Hepatocyte (in vitro differentiated cells): ENCODE measurements around the gene CEP112.

Experiments
- CTCF ChIP-seq: fragments of 200-600 bp; sonication (generic); IDR thresholded peaks from 2 replicates; pipeline ENCODE4 v1.5.1; 2016; ENCODE audit warnings: antibody characterized with exemption, mild to moderate bottlenecking; ENCODE audit not compliant: poor library complexity
- EZH2phosphoT487 ChIP-seq: fragments of 200-600 bp; sonication (generic); IDR thresholded peaks from one replicate; pipeline ENCODE4 v1.6.1; 2018; ENCODE audit warnings: antibody characterized with exemption, mild to moderate bottlenecking, low read depth, moderate library complexity; ENCODE audit not compliant: unreplicated experiment, severe bottlenecking

- TF ChIP-seq CTCF (no peak), EZH2phosphoT487 (no peak)
These were observed 137.7 kb downstream of the CEP112 start for GRCh38 chr17:66054242-66054641.
